Glomerular visceral epithelial cell (primary cell): ENCODE data around the gene BCKDK.
"Not testable (repeated sequence)": the region's sequence is repeated elsewhere in the genome, so short reads cannot be mapped to it uniquely, and the experiment has no call there.

ENCODE experiments used
- DNase-seq: peaks from one replicate; pipeline ENCODE4 v3.0.0-alpha.2; 2016; ENCODE audit errors: extremely low spot score

The BCKDK gene

GRCh38 chr16:31141489-31142108 is 33.4 kb downstream of the BCKDK start:
- DNase-seq, result no peak

DNA sequence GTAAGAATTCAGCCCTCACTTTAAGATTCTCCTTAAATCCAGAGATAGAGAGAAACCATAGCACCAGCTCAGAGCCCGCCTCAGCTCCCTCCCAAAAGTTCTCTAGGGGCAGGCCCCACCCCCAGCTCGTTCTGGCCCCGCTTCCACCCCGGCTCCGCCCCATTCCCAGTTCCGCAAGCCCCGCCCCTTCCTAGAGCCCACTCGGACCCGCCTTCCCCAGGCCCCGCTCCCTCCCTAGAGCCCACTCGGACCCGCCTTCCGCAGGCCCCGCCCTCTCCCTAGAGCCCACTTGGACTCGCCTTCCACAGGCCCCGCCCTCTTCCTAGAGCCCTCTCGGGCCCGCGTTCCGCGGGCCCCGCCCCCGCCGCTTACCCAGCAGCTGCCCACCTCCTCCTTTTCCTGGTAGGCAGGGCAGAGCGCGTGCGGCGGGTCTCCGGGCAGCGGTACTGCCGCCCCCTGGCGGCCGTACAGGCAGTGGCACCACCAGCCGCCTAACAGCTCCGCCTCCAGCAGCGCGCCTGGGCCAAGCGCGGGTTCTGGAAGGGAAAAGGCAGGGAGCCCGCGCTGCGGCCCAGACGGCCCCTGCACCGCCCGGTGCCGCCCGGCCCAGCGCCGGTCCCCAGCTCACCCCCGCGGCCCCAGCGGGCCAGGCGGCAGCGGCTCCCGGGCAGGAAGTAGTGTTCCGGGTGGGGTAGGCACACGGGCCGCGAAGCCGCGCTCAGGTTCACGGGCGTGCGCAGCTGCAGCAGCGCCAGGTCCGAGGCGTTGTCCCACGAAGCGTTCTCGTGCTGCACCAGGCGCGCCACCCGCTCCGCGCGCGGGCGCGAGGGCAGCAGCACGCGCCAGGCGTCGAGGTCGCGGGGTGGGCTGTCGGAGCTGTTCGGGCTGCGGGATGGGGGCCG is 34.2 kb downstream of the BCKDK start:
- peak; percentile 99 for DNase-seq

DNA sequence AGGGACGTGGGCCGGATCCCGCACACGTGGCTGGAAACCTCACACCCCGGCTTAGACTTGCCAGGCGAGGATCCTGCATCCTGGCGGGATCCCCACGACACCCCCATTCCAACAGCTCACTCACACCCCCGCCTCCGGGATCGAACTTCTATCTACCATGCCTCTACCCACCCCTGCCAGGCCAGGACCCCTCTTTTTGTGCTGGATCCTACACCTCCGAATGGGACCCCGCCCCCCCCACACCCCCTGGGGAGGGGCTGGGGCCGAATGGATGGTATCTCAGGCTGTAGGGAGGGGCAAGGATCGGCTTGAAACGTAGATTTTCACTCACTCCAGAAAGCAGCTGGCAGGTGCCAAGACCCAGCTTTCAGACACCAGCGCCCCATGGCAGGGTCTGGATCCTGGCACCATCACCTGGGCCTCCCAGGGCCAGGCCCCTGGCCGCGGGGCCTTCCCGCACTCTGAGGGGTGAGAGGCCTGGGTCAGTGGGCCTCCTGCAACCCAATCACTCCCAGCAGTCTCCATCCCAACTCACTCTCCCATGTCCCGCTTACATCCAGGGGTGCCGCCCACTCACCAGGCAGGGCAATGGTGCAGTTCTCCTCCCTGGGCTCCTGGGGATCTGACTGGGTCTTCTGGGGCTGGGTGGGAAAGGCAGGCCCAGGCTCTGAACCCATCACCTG is 35.0 kb downstream of the BCKDK start:
- DNase-seq, result no peak

DNA sequence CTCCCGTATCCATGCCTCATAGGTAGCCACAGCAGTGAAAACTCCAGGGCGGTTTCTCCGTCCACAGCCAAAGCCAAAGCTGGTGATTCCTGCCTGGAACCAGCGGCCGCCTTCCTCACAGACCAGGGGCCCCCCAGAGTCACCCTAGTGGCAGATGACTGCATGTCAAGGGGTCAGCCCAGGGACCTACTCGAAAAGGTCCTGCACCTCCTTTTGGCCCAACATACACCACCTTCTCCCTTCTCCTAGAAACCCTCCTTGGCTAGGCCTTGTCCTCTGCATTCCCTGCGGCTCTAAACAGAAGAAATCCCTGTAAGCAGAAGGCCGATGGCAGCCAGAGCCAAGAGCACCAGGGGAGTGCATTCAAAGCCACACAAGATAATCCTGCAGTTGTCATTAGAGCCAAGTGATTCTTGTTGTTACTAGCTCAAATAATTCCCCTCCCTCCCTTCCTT is 35.5 kb downstream of the BCKDK start:
- no peak for DNase-seq

DNA sequence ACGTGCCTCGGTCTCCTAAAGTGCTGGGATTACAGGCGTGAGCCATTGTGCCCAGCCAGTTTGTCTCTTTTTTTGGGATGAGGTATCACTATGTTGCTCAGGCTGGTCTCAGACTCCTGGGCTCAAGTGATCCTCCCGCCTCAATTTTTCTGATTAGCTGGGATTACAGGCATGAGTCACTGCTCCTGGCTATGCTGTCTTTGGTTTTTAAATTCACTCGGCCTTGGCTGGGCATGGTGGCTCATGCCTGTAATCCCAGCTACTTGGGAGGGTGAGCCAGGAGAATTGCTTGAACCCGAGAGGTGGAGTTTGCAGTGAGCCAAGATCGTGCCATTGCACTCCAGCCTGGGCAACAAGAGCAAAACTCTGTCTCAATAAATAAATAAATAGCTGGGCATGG is 36.2 kb downstream of the BCKDK start:
- not testable (repeated sequence) for DNase-seq

- no peak for DNase-seq
Measured at GRCh38 chr16:31145398-31145990, 37.3 kb downstream of the BCKDK start.

- no peak for DNase-seq
Measured at GRCh38 chr16:31147574-31147973, 39.4 kb downstream of the BCKDK start.

DNA sequence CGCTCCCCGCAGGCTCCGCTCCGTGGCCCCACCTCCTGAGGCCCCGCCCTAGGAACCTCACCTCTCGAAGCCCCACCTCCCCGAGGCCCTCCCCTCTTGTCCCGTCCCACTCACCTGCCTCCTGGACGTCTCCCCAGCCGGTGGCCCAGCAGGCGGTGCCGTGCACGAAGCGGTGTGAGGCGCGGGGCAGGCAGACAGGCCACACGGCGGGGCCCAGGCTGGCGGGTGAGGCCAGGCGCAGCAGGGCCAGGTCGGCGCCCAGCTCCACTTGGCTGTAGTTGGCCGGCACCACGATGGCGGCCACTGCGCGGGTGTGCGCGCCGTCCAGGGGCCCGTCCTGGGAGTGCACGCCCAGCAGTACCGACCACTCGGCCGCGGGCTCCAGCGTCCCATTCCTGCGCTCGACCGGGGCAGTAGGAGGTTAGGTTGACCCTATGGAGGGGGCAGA is 40.1 kb downstream of the BCKDK start:
- DNase-seq, result no peak

DNA sequence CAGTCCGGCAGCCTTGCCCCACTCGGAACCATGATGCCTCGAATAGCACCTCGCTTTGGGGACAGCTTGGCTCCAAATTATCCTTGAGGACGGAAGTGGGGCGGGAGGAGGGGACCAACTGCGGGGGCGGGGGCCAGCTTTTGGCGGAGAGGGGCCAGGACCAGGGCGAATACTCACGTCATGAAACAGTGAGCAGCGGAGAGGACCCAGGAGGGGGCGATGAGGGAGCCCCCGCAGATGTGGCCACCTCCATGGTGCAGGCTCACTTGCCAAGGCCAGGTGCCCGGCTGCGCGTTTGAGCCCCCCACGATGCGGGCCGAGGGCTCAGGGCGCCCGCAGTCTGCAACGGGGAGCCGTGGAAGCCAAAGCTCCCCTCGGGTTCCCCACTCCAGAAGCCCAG is 40.7 kb downstream of the BCKDK start:
- DNase-seq, result no peak

DNA sequence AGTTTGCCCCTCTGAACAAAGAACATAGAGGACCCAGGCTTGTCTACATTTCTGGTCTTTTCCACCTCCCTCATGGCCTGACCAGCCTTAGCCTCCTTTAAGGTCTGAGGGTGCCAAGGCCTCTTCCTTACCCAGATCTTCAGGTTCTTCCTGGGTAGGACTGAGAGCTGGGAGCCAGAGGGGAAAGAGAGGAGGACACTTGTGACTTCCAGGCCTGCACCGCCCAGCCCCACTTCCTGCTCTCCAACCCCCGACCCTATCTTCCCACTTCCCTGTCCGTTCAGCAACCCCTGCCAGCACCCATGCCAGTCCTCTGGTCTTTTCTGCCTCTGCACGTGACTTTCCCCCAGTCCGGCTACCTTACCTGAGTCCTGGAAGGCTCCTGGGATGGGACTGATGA is 41.1 kb downstream of the BCKDK start:
- no peak for DNase-seq

DNA sequence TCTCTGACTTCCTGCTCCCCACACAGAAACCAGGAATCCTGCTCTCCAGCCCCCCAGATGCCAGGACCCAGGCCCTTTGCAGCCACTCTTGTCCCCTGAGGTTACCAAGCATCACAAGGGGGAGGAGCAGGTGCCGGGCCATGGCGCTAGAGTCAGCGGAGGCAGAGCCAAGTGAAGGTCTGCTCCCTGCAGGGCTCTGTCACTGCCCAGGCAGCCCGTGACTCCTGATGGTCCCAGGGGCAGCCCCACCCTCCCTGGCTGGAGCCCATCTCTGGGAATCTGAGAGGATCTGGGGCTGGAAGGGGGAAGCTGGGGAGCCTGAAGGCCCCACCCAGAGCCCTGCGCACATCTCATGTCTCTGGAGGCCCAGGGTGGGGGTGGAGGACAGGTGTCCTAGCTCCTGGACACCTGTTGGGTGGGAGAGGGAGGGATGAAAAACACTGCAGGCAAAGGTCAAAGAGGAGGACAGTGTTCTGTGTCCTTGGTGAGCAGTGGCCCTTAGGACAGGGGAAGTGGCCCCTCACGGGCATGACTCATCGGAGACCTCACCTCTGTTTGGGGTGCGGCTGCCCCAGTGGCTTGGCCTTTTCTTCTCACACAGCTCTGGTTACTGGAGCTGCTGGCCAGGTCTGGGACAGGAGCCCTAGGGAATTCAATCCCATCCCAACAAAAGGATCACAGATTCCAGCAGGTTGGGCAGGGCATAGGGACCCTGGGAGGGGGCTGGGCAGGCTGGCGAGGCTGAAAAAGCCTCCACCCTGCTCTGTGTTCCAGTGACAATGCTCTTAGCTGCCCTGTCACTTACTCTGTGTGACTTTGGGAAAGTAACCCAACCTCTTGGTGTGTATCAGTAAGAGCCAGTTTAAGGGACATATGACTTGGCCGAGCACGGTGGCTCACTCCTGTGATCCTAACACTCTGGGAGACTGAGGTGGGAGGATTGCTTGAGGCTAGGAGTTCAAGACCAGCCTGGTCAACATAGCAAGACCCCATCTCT is 42.0 kb downstream of the BCKDK start, which contains the start of gene PRSS36:
Gene PRSS36, minus strand, starts transcription at position 173 of the 997 bp plus-strand sequence. Its CDS starts 31 bp downstream, at position 142.
- no peak for DNase-seq

- not testable (repeated sequence) for DNase-seq
Measured at GRCh38 chr16:31150976-31151375, 42.8 kb downstream of the BCKDK start.

GRCh38 chr16:31157136-31157535 is 49.0 kb downstream of the BCKDK start:
- no peak for DNase-seq
